Chondrocyte (in vitro differentiated cells): Measurements from ENCODE around the gene WDFY3. TPM values are rescaled to one million over a fixed set of nuclear protein-coding genes. Genes with fewer than 3 reads are reported as not detected.

ENCODE experiments used
- DNase-seq: peaks from one replicate; pipeline ENCODE4 v3.0.0; 2021; ENCODE audit warnings: mixed read lengths, low spot score
- H3K27ac Mint-ChIP-seq: one replicate; pipeline ENCODE4 v1.8.0; 2021; ENCODE audit warnings: mild to moderate bottlenecking, moderate library complexity, mixed read lengths; ENCODE audit not compliant: unreplicated experiment
- H3K27me3 Mint-ChIP-seq: 2 replicates; pipeline ENCODE4 v1.8.0; 2021; ENCODE audit warnings: low read depth, mixed read lengths
- H3K36me3 Mint-ChIP-seq: 2 replicates; pipeline ENCODE4 v1.8.0; 2021; ENCODE audit warnings: low read depth, mixed read lengths
- H3K4me1 Mint-ChIP-seq: 2 replicates; pipeline ENCODE4 v1.8.0; 2021; ENCODE audit warnings: low read depth, mild to moderate bottlenecking, mixed read lengths
- H3K4me3 Mint-ChIP-seq: one replicate; pipeline ENCODE4 v1.8.0; 2021; ENCODE audit warnings: mild to moderate bottlenecking, moderate library complexity, mixed read lengths; ENCODE audit not compliant: unreplicated experiment
- H3K9me3 Mint-ChIP-seq: 2 replicates; pipeline ENCODE4 v1.8.0; 2021; ENCODE audit warnings: low read depth, mixed read lengths
- CTCF ChIP-seq: fragments of 200-600 bp; sonication (generic); IDR thresholded peaks from 2 replicates; pipeline ENCODE4 v1.5.0; 2021; ENCODE audit warnings: antibody characterized with exemption, mild to moderate bottlenecking, moderate library complexity
- total RNA-seq: library from RNA; stranded (reverse); gene quantifications from 3 replicates; pipeline ENCODE4 v1.2.1, GENCODE V29; 2021

The WDFY3 gene
- total RNA-seq, 1 donor from 2014 or later: 61.9 TPM

- TF ChIP-seq CTCF: no peak
- H3K4me3 Mint-ChIP-seq: no peak overlapping the region
- H3K4me1 Mint-ChIP-seq: no peaks in the 10 kb centered on the region
- no peaks in the 10 kb centered on the region for H3K27me3 Mint-ChIP-seq
- no peaks in the 10 kb centered on the region for H3K9me3 Mint-ChIP-seq
- no peak for DNase-seq
- peaks cover 2% of the 10 kb centered on the region for H3K36me3 Mint-ChIP-seq
- H3K27ac Mint-ChIP-seq: no peak overlapping the region
Observed at GRCh38 chr4:84644087-84644486, 322.4 kb downstream of the WDFY3 start.

GRCh38 chr4:84639145-84639544, 327.3 kb downstream of the WDFY3 start:
- H3K4me1 Mint-ChIP-seq: no peaks in the 10 kb centered on the region
- H3K36me3 Mint-ChIP-seq: peaks cover 3% of the 10 kb centered on the region
- no peak for TF ChIP-seq CTCF
- peaks cover 2% of the 10 kb centered on the region for H3K27me3 Mint-ChIP-seq
- no peak overlapping the region for H3K27ac Mint-ChIP-seq
- no peaks in the 10 kb centered on the region for H3K9me3 Mint-ChIP-seq
- DNase-seq: no peak
- no peak overlapping the region for H3K4me3 Mint-ChIP-seq

- Mint-ChIP-seq H3K27ac (no peak overlapping the region), H3K36me3 (peaks cover 2% of the 10 kb centered on the region), H3K4me3 (no peak overlapping the region), H3K27me3 (peaks cover 2% of the 10 kb centered on the region), H3K4me1 (no peaks in the 10 kb centered on the region), H3K9me3 (no peaks in the 10 kb centered on the region)
- DNase-seq: no peak
- TF ChIP-seq CTCF: no peak
Observed at GRCh38 chr4:84638092-84638491, 328.4 kb downstream of the WDFY3 start.

- Mint-ChIP-seq H3K4me1 (peaks cover 5% of the 10 kb centered on the region), H3K27ac (no peak overlapping the region), H3K36me3 (peaks cover 2% of the 10 kb centered on the region), H3K27me3 (peaks cover 2% of the 10 kb centered on the region), H3K4me3 (no peak overlapping the region), H3K9me3 (no peaks in the 10 kb centered on the region)
- no peak for DNase-seq
- TF ChIP-seq CTCF: no peak
Observed at GRCh38 chr4:84634961-84635360, 331.5 kb downstream of the WDFY3 start.

- peaks cover 5% of the 10 kb centered on the region for H3K4me1 Mint-ChIP-seq
- no peak for DNase-seq
Observed at GRCh38 chr4:84632092-84632491, 334.4 kb downstream of the WDFY3 start.

More at GRCh38 chr4:84632092-84632491, 334.4 kb downstream of the WDFY3 start:
- Mint-ChIP-seq H3K27ac (no peak overlapping the region), H3K36me3 (peaks cover 2% of the 10 kb centered on the region), H3K9me3 (no peaks in the 10 kb centered on the region), H3K4me3 (no peak overlapping the region), H3K27me3 (peaks cover 2% of the 10 kb centered on the region)
- TF ChIP-seq CTCF: no peak
